ENCODE data around the gene UNC13B. TPM values are rescaled to one million over a fixed set of nuclear protein-coding genes. Genes with fewer than 3 reads are reported as not detected.

UNC13B gene
- total and polyA plus RNA-seq, 9 of the 15 experiments (the other 6 are each of a cell fraction or from before 2014, with no cell fraction given), result 2.4 to 11.5 (median 8.6) TPM

DNA sequence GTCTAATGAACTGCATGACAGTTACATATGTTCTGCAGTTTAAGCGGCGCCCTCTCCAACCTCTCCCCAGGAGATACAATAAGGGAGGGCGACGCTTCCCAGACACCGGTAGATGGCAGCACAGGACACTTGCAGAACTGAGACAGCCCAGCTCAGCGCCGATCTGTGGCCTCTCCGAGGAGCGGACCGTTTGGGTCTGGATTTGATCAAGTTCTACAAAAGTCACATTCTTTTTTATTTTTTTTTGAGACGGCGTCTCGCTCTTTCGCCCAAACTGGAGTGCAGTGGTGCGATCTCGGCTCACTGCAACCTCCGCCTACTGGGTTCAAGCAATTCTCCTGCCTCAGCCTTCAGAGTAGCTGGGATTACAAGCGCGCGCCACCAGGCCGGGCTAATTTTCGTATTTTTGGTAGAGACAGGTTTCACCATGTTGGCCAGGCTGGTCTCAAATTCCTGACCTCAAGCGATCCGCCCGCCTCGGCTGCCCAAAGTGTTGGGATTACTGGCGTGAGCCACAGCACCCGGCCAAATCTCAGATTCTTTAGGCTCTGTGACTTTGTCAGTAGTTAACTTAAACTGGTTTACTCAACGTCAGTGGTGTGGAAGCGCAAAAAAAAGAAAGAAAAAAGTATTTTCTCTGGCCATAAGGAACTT is 44.8 kb upstream of the UNC13B start (continued):
- no peak for TF ChIP-seq TEAD1 (CRISPR knock-in tag; IDR thresholded peaks at IDR 0.05)
- TF ChIP-seq ZNF551 (CRISPR knock-in tag; IDR thresholded peaks at IDR 0.05), result no peak
- no peak; the same call in 1 of the 2 replicates for TF ChIP-seq SIN3B (IDR thresholded peaks at IDR 0.05; ENCODE audit: low read depth)
- TF ChIP-seq FOXJ3 (CRISPR knock-in tag; IDR thresholded peaks at IDR 0.05), result no peak
- TF ChIP-seq KHSRP (IDR thresholded peaks at IDR 0.05), result no peak
- no peak for TF ChIP-seq ZEB2 (IDR thresholded peaks at IDR 0.05)
- no peak for TF ChIP-seq SMAD3 (CRISPR knock-in tag; conservative IDR thresholded peaks at IDR 0.05)
- TF ChIP-seq, protein P1, sequence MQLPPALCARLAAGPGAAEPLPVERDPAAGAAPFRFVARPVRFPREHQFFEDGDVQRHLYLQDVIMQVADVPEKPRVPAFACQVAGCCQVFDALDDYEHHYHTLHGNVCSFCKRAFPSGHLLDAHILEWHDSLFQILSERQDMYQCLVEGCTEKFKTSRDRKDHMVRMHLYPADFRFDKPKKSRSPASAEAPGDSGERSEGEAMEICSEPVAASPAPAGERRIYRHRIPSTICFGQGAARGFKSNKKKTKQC (CRISPR knock-in tag; IDR thresholded peaks at IDR 0.05), result no peak
- TF ChIP-seq, protein P2, sequence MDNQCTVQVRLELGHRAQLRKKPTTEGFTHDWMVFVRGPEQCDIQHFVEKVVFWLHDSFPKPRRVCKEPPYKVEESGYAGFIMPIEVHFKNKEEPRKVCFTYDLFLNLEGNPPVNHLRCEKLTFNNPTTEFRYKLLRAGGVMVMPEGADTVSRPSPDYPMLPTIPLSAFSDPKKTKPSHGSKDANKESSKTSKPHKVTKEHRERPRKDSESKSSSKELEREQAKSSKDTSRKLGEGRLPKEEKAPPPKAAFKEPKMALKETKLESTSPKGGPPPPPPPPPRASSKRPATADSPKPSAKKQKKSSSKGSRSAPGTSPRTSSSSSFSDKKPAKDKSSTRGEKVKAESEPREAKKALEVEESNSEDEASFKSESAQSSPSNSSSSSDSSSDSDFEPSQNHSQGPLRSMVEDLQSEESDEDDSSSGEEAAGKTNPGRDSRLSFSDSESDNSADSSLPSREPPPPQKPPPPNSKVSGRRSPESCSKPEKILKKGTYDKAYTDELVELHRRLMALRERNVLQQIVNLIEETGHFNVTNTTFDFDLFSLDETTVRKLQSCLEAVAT (IDR thresholded peaks at IDR 0.05), result no peak
- TF ChIP-seq HNRNPH1 (optimal IDR thresholded peaks at IDR 0.05; ENCODE audit: low read depth, low read length), result no peak
- peak; percentile 78 for TF ChIP-seq SMC3 (conservative IDR thresholded peaks at IDR 0.05; ENCODE audit: insufficient read depth, low read depth, low read length)
- TF ChIP-seq, protein P3, sequence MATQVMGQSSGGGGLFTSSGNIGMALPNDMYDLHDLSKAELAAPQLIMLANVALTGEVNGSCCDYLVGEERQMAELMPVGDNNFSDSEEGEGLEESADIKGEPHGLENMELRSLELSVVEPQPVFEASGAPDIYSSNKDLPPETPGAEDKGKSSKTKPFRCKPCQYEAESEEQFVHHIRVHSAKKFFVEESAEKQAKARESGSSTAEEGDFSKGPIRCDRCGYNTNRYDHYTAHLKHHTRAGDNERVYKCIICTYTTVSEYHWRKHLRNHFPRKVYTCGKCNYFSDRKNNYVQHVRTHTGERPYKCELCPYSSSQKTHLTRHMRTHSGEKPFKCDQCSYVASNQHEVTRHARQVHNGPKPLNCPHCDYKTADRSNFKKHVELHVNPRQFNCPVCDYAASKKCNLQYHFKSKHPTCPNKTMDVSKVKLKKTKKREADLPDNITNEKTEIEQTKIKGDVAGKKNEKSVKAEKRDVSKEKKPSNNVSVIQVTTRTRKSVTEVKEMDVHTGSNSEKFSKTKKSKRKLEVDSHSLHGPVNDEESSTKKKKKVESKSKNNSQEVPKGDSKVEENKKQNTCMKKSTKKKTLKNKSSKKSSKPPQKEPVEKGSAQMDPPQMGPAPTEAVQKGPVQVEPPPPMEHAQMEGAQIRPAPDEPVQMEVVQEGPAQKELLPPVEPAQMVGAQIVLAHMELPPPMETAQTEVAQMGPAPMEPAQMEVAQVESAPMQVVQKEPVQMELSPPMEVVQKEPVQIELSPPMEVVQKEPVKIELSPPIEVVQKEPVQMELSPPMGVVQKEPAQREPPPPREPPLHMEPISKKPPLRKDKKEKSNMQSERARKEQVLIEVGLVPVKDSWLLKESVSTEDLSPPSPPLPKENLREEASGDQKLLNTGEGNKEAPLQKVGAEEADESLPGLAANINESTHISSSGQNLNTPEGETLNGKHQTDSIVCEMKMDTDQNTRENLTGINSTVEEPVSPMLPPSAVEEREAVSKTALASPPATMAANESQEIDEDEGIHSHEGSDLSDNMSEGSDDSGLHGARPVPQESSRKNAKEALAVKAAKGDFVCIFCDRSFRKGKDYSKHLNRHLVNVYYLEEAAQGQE (IDR thresholded peaks at IDR 0.05; ENCODE audit: borderline replicate concordance), result peak; percentile 75; the same call in 1 of the 2 replicates
- TF ChIP-seq, protein P3 (CRISPR knock-in tag; IDR thresholded peaks at IDR 0.05; ENCODE audit: low read depth), result no peak
- TF ChIP-seq XRCC3 (IDR thresholded peaks at IDR 0.05), result no peak
- TF ChIP-seq RBM34 (IDR thresholded peaks at IDR 0.05; ENCODE audit: borderline replicate concordance, insufficient read depth, low read length), result no peak
- 0 out of 2 replicates have a peak, but pooled peaks have one; percentile 14 for TF ChIP-seq BHLHE40 (IDR thresholded peaks at IDR 0.05; ENCODE audit: low read length)
- no peak for TF ChIP-seq EP400 (IDR thresholded peaks at IDR 0.05)
- 0 out of 2 replicates have a peak, but pooled peaks have one; percentile 11 for TF ChIP-seq MYC (IDR thresholded peaks at IDR 0.05; ENCODE audit: low read depth, low read length)
- TF ChIP-seq MYC (CRISPR knock-in tag; IDR thresholded peaks at IDR 0.05; ENCODE audit: borderline replicate concordance, low read depth), result no peak
- no peak for TF ChIP-seq POLR2AphosphoS5 (IDR thresholded peaks at IDR 0.05; ENCODE audit: control insufficient read depth, insufficient read depth, low read depth, low read length)
